ENCODE results near the gene PRKG1.
"Not testable (repeated sequence)": the region's sequence is repeated elsewhere in the genome, so short reads cannot be mapped to it uniquely, and the experiment has no call there.

The PRKG1 gene

GRCh38 chr10:52210161-52210560, 1135.9 kb downstream of the PRKG1 start:
- no peak for DNase-seq

GRCh38 chr10:52212062-52212461, 1137.8 kb downstream of the PRKG1 start:
- no peak for DNase-seq

- no peak for DNase-seq
These were observed 1138.5 kb downstream of the PRKG1 start for GRCh38 chr10:52212802-52213201.

GRCh38 chr10:52213321-52213752, 1139.0 kb downstream of the PRKG1 start:
- DNase-seq: no peak

- DNase-seq: peak; percentile 9
These were observed 1141.6 kb downstream of the PRKG1 start for GRCh38 chr10:52215745-52216361.

DNA sequence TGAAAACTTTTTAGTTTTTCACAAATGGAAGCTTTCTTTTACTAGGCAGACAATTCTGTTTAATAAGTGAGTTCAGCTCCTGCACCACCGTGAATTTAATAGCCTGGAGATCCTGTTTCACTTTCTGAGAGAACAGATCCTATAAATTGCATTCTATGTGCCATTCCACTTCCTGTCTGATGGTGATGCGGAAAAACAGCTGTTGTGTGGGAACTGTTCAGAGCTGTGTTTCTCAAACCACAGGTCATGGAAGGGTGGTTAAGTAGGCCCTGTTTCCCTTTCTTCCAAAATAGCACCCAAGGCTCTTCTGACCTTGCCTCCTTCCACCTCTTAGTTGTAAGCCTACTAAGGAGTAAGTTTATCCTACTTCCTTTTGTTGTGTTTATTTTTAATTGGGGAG, 1142.6 kb downstream of the PRKG1 start:
- no peak for DNase-seq

- no peak for DNase-seq
These were observed 1143.2 kb downstream of the PRKG1 start for GRCh38 chr10:52217531-52217930.

DNA sequence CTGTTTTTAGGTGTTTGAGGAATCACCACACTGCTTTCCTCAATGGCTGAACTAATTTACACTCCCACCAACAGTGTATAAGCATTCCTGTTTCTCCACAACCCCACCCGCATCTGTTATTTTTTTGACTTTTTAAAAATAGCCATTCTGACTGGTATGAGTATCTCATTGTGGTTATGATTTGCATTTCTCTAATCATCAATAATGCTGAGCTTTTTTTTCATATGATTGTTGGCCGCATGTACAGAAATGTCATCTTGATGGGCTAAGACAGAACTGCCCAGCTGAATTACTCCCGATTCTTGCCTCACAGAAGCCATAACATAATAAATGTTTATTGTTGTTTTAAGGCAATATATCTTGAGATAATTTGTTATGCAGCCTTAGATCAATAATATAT, 1146.7 kb downstream of the PRKG1 start:
- DNase-seq: no peak

DNA sequence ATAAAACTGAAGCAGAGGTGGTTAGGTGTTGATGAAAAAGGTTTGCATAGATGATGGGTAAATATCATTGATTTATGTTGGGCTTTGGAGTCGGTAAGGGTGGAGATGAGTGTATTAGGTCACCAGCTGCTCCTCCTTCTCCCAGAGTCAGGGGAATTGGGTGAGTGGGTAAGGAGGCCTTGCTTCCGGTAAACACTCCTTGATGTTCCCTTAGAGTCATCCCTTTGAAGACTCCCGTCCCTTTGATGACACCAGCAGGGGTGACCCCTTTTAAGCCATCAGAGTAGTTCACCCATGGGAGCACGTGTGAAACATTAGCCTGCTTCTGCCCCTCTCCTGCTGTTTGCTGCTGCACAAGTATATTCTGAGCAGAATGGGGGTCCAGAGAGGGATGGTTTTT, 1147.6 kb downstream of the PRKG1 start:
- no peak for DNase-seq

DNA sequence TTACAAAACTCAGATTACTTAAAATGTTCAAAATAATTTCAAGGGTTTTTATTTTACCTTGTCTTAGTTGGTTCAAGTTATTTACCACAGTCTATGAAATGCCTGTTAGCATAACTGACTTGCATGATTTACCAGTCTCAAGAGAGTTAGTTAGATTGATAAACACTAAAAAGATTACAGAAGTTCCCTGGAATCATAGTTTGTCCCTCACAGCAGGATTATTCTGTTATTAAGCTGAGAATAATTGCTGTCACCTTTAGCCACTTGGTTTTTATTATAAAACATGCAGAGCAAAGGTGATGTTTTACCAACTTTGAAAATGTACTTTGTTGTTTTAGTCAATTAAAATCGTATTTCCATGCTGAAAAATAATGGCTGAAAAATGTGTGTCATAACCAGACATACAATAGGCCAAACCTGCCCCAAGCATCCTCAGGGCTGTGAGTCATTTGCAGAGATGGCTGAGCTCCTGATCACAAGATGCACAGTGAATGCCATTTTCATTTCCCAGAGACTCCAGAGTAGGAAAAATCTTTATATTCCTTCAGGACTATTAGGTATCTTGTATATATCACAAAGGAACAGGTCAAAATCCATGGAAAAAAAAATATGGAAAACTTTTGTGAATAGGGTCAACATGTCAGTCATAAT, 1152.0 kb downstream of the PRKG1 start:
- DNase-seq: no peak

GRCh38 chr10:52228556-52228955, 1154.3 kb downstream of the PRKG1 start:
- DNase-seq: no peak

- DNase-seq: no peak
These were observed 1155.1 kb downstream of the PRKG1 start for GRCh38 chr10:52229291-52229931.

DNA sequence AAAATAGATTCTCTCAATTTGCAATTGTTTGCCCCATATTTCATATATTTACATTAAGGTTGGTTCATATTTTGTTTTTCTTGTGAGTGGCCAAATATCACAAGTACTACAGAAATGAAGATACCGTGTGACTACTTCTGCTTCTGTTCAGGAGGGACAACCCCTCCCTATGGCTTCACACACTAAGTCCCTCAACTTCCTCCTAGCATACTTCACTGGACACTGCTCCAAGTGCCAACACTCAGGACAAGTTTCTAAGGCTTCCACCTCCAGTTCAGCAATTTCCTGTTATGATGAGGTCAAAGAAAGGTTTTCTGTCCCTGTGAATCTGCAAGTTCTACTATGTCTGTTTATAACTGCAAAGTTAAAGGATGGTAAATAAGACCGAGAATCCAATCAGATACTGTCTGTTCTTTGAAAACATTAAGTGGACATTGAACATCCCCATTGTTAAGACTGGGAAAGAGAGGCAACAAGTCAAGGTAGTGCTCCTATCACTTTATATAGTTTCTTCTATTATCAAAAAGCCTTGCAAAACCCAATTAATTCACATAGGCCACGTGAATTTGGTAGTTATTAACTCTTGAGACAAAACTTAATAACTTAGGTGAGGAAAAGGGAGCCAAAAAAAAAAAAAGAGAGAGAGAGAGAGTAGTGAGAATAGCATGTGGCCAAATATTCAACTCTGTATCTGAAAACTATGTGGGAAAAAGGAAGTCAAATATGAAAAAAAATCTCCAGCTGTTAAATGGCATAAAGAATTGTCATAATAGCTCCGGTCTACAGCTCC, 1158.5 kb downstream of the PRKG1 start:
- DNase-seq: no peak

DNA sequence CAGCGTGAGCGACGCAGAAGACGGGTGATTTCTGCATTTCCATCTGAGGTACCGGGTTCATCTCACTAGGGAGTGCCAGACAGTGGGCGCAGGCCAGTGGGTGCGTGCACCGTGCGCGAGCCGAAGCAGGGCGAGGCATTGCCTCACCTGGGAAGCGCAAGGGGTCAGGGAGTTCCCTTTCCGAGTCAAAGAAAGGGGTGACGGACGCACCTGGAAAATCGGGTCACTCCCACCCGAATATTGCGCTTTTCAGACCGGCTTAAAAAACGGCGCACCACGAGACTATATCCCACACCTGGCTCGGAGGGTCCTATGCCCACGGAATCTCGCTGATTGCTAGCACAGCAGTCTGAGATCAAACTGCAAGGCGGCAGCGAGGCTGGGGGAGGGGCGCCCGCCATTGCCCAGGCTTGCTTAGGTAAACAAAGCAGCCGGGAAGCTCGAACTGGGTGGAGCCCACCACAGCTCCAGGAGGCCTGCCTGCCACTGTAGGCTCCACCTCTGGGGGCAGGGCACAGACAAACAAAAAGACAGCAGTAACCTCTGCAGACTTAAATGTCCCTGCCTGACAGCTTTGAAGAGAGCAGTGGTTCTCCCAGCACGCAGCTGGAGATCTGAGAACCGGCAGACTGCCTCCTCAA, 1159.2 kb downstream of the PRKG1 start:
- DNase-seq: not testable (repeated sequence)

DNA sequence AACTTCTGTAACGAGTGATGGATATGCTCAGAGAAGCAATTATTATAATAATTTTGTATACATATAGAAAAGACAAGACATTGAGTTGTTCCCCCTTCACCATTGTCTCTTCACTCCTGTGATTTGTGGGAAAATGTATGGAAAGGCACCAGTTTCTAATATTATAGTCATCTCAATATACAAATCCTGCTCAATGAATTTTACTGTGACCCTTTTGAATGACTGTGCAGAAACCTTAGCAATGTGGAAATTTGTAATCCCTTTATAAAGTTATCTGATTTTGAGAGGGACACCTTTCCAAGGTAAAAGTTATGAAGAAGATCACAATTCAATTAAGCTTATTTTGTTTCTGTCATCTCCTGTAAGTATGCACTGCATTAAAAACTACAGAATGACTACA, 1165.5 kb downstream of the PRKG1 start:
- DNase-seq: no peak

- no peak for DNase-seq
These were observed 1171.3 kb downstream of the PRKG1 start for GRCh38 chr10:52245547-52245946.

DNA sequence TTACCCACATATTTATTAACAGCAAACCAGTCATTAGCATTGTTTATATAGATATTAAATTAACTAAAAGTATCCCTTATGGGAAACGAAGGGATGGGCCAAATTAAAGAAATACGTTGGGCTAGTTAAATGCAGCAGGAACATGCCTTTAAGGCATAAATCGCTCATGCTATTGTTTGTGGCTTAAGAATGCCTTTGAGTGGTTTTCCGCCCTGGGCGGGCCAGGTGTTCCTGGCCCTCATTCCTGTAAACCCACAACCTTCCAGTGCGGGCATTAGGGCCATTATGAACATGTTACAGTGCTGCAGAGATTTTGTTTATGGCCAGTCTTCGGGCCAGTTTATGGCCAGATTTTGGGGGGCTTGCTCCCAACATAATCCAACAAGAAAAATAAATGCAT, 1173.6 kb downstream of the PRKG1 start:
- not testable (repeated sequence) for DNase-seq

DNA sequence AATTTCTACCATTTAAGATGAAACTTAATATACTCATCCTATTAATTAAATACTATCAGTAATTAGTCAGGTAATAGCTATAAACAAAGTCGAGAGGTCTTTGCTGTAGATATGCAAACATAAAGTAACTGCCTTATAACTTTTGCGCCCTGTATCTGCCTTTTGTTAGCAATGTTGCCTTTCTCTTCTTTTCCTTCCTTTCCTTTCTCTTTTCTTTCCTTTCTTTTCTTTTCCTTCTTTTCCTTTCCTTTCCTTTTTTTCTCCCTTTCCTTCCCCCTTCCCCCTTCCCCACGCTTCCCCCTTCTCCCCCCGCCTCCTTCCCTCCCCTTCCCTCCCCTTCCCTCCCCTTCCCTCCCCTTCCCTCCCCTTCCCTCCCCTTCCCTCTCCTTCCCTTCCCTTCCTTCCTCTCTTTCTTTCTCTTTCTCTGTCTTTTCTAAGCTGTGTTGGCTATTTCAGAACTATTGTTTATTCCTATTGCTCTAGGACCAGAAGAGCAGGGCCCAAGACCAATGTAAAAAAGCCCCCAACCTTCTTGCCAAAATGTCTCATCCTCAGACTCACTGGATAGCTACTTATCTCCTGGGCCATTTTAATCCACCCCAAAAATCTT, 1174.5 kb downstream of the PRKG1 start:
- no peak for DNase-seq

GRCh38 chr10:52249850-52250395, 1175.6 kb downstream of the PRKG1 start:
- no peak for DNase-seq

DNA sequence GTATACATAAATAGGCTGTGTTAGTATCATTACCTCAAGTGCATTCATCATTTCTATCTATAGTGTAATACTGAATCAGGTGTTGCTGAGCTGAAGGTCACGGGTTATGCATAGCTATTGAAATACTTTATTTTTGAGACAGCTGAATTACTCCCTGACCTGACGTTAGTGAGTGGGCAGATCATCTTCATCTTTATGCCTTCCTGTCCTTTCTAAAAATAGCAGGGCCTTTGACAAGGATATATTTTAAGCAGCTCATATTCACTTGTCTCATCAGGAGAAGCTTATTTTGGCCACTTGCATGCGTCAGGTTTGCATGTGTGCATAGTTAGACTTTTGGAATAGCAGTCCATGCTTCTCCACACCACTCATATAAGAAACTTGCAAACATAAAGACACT, 1176.2 kb downstream of the PRKG1 start:
- no peak for DNase-seq

- no peak for DNase-seq
These were observed 1178.0 kb downstream of the PRKG1 start for GRCh38 chr10:52252307-52252706.

Measured in NCI-H2171 (cell line).